ENCODE results near the gene NRG3. TPM values are rescaled to one million over a fixed set of nuclear protein-coding genes. Genes with fewer than 3 reads are reported as not detected.

The NRG3 gene
- total RNA-seq, 6 experiments from 2014 or later, result 0.34 to 0.99 (median 0.75) TPM

- H3K27me3 ChIP-seq, result no peaks in the 10 kb centered on the region
- intact Hi-C loops (cut with DNase I), result no loop called here
- ATAC-seq (no peak), DNase-seq (no peak)
- WGBS (ENCODE audit: insufficient coverage, low coverage, low lambda C conversion rate, missing lambda C conversion rate), result 81% methylated on average over 7 of the region's 7 CpGs
- no peaks in the 10 kb centered on the region for H3K9me3 ChIP-seq
- no peaks in the 10 kb centered on the region for H3K36me3 ChIP-seq
- H3K27ac ChIP-seq, result no peak overlapping the region
- no peaks in the 10 kb centered on the region for H3K4me1 ChIP-seq
- no peak overlapping the region for H3K4me3 ChIP-seq
- TF ChIP-seq POLR2A (IDR thresholded peaks at IDR 0.05), result no peak
- no peak for TF ChIP-seq CTCF (IDR thresholded peaks at IDR 0.05)
Measured at GRCh38 chr10:82653244-82654155, 778.5 kb downstream of the NRG3 start.

- Histone ChIP-seq H3K27me3 (no peaks in the 10 kb centered on the region), H3K27ac (no peak overlapping the region), H3K36me3 (no peaks in the 10 kb centered on the region), H3K4me3 (no peak overlapping the region), H3K4me1 (no peaks in the 10 kb centered on the region), H3K9me3 (no peaks in the 10 kb centered on the region)
- no peak for ATAC-seq
- no peak for TF ChIP-seq CTCF (IDR thresholded peaks at IDR 0.05)
- no peak for TF ChIP-seq POLR2A (IDR thresholded peaks at IDR 0.05)
- intact Hi-C loops (cut with DNase I), result no loop called here
- no peak for DNase-seq
Measured at GRCh38 chr10:82660205-82660604, 785.2 kb downstream of the NRG3 start.

GRCh38 chr10:82660986-82661385 lies 786.0 kb downstream of the NRG3 start:
- H3K27ac ChIP-seq, result no peak overlapping the region
- DNase-seq (no peak), ATAC-seq (no peak)
- intact Hi-C loops (cut with DNase I), result no loop called here
- TF ChIP-seq CTCF (IDR thresholded peaks at IDR 0.05) (no peak), POLR2A (IDR thresholded peaks at IDR 0.05) (no peak)
- H3K4me3 ChIP-seq, result no peak overlapping the region
- WGBS (ENCODE audit: insufficient coverage, low coverage, low lambda C conversion rate, missing lambda C conversion rate), result 19% methylated on average over 1 of the region's 1 CpG
- H3K36me3 ChIP-seq, result no peaks in the 10 kb centered on the region
- H3K27me3 ChIP-seq, result no peaks in the 10 kb centered on the region
- no peaks in the 10 kb centered on the region for H3K4me1 ChIP-seq
- no peaks in the 10 kb centered on the region for H3K9me3 ChIP-seq

- H3K4me3 ChIP-seq, result no peak overlapping the region
- H3K27me3 ChIP-seq, result no peaks in the 10 kb centered on the region
- 75% methylated on average over 5 of the region's 5 CpGs for WGBS (ENCODE audit: insufficient coverage, low coverage, low lambda C conversion rate, missing lambda C conversion rate)
- H3K27ac ChIP-seq, result no peak overlapping the region
- intact Hi-C loops (cut with DNase I), result no loop called here
- no peaks in the 10 kb centered on the region for H3K36me3 ChIP-seq
- ATAC-seq, result no peak
- no peaks in the 10 kb centered on the region for H3K4me1 ChIP-seq
- TF ChIP-seq CTCF (IDR thresholded peaks at IDR 0.05), result no peak
- TF ChIP-seq POLR2A (IDR thresholded peaks at IDR 0.05), result no peak
- H3K9me3 ChIP-seq, result no peaks in the 10 kb centered on the region
- DNase-seq, result no peak
Measured at GRCh38 chr10:82661701-82662100, 786.7 kb downstream of the NRG3 start.
